MM.1S (cell line): ENCODE data around the gene ACSS3.

ENCODE experiments used
- CTCF ChIP-seq: fragments of 300-600 bp; sonication (generic); IDR thresholded peaks from 2 replicates; pipeline ENCODE4 v1.5.1; 2016; ENCODE audit warnings: antibody characterized with exemption, low read length, mixed read lengths
- EZH2phosphoT487 ChIP-seq: fragments of 300-600 bp; sonication (generic); IDR thresholded peaks from 2 replicates; pipeline ENCODE4 v1.6.1; 2018; ENCODE audit warnings: antibody characterized with exemption, low read length

DNA sequence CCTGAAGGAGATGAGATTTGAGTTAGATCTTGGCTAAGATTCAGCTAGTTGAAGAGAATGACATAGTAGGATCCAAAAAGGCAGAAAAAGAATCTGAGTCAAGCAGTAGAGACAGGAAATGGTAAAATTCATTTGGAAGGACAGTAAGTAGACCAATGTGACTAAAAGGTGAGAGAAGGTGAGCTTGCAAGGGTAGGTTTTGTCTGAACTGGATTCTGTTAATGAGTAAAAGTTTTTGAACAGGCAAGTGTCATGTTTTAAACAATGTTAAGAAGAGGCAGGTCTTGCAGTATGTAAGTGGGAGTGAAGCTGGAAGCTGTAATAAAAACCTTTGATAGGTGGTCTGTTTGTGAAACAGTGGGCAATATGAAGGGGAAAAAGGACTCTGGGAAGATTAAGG is 58.6 kb downstream of the ACSS3 start:
- TF ChIP-seq EZH2phosphoT487 (no peak), CTCF (no peak)
